Activated CD8-positive, alpha-beta T cell treated with anti-CD3 and anti-CD28 coated beads for 36 hours (primary cell): ENCODE results near the gene ASF1A. TPM values are rescaled to one million over a fixed set of nuclear protein-coding genes. Genes with fewer than 3 reads are reported as not detected.

Experiments
- ATAC-seq: fragments of 200-7000 bp; cut with Tn5 transposase; one replicate; pipeline ENCODE4 v1.10.0; 2021; ENCODE audit warnings: mild to moderate bottlenecking, moderate library complexity
- CTCF ChIA-PET: fragments of 350-600 bp; sonication (Branson Sonifier 250); formaldehyde crosslinking; loops from one replicate; lab custom pipeline; 2021; ENCODE audit warnings: antibody characterized with exemption; lab: Charles Lee
- POLR2A ChIA-PET: fragments of 350-600 bp; sonication (Branson Sonifier 250); formaldehyde crosslinking; loops from one replicate; lab custom pipeline; 2021; ENCODE audit warnings: antibody characterized with exemption; lab: Charles Lee
- DNase-seq: peaks from one replicate; pipeline ENCODE4 v3.0.0-alpha.2; 2020
- H3K27ac Mint-ChIP-seq: one replicate; pipeline ENCODE4 v1.8.0; 2021; ENCODE audit warnings: mild to moderate bottlenecking, mixed read lengths
- H3K27me3 Mint-ChIP-seq: one replicate; pipeline ENCODE4 v1.8.0; 2021; ENCODE audit warnings: mixed read lengths
- H3K36me3 Mint-ChIP-seq: one replicate; pipeline ENCODE4 v1.8.0; 2021; ENCODE audit warnings: low read depth, mixed read lengths
- H3K4me1 Mint-ChIP-seq: one replicate; pipeline ENCODE4 v1.8.0; 2021; ENCODE audit warnings: low read depth, mixed read lengths
- H3K4me3 Mint-ChIP-seq: one replicate; pipeline ENCODE4 v1.8.0; 2021; ENCODE audit warnings: mild to moderate bottlenecking, moderate library complexity, mixed read lengths
- H3K9me3 Mint-ChIP-seq: one replicate; pipeline ENCODE4 v1.8.0; 2021; ENCODE audit warnings: mixed read lengths
- CTCF ChIP-seq: fragments of 200-600 bp; IDR thresholded peaks from one replicate; pipeline ENCODE4 v1.8.0; 2022; ENCODE audit warnings: antibody characterized with exemption, mild to moderate bottlenecking
- intact Hi-C: fragments of 100-400 bp; cut with micrococcal nuclease; formaldehyde crosslinking; loops from one replicate; pipeline ENCODE4 v1.10.0; 2022
- total RNA-seq, 2 experiments: library from RNA; stranded (reverse); gene quantifications; one replicate each; pipeline ENCODE4 v1.2.3, GENCODE V29; 2021

ASF1A gene
- total RNA-seq, 2 experiments from 2014 or later: 36.4 to 39.0 TPM

- no peak overlapping the region for H3K4me3 Mint-ChIP-seq
- H3K27ac Mint-ChIP-seq: peak overlapping the region; percentile 4
- TF ChIP-seq CTCF: no peak
- ATAC-seq: no peak
- ChIA-PET POLR2A (no interaction called here), CTCF (interaction anchor here (1.0 kb wide), 1 partner anchor 21 kb away, joined by 3 read pairs; no protein-coding TSS in a partner anchor)
- H3K4me1 Mint-ChIP-seq: no peaks in the 10 kb centered on the region
- no peaks in the 10 kb centered on the region for H3K9me3 Mint-ChIP-seq
- peaks cover 47% of the 10 kb centered on the region for H3K36me3 Mint-ChIP-seq
- DNase-seq: no peak
- intact Hi-C loops: no loop called here
- H3K27me3 Mint-ChIP-seq: no peaks in the 10 kb centered on the region
Observed at GRCh38 chr6:118918329-118918725, 24.4 kb downstream of the ASF1A start.

DNA sequence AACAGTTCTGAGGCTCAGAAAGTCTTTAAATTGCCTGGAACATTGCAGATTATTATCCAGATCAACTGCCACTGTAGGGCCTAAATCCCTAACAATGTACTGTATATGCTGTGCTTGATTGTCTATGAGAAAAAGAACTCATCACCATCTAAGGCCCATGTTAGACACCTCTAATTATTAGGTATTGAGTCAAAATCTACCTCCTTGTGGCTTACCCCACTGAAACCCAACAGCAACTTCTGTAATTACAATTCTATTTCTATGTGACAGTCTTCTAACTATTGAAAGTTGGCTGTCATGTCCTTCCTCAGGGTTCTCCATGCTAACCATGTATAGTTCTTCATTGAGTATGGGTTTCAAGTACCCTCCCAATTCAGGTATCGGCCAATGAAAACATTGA lies 27.1 kb downstream of the ASF1A start:
- no peaks in the 10 kb centered on the region for H3K9me3 Mint-ChIP-seq
- no peak overlapping the region for H3K4me3 Mint-ChIP-seq
- H3K4me1 Mint-ChIP-seq: peaks cover 4% of the 10 kb centered on the region
- no peak overlapping the region for H3K27ac Mint-ChIP-seq
- ATAC-seq (no peak), DNase-seq (no peak)
- H3K27me3 Mint-ChIP-seq: no peaks in the 10 kb centered on the region
- intact Hi-C loops: no loop called here
- TF ChIP-seq CTCF: no peak
- H3K36me3 Mint-ChIP-seq: peaks cover 45% of the 10 kb centered on the region
- CTCF ChIA-PET: interaction anchor here (0.8 kb wide), 1 partner anchor 8 kb away, joined by 3 read pairs; no protein-coding TSS in a partner anchor
- POLR2A ChIA-PET: interaction anchor here (0.9 kb wide), 1 partner anchor 17 kb away, joined by 3 read pairs; no protein-coding TSS in a partner anchor

- no peak for DNase-seq
- H3K36me3 Mint-ChIP-seq: peaks cover 49% of the 10 kb centered on the region
- no peak for ATAC-seq
- ChIA-PET POLR2A (interaction anchor here (1.3 to 1.9 kb wide), 2 partner anchors 11 to 76 kb away, joined by 3 to 5 read pairs; no protein-coding TSS in a partner anchor), CTCF (interaction anchor here (1.1 kb wide), 1 partner anchor 11 kb away, joined by 4 read pairs; no protein-coding TSS in a partner anchor)
- TF ChIP-seq CTCF: no peak
- H3K9me3 Mint-ChIP-seq: no peaks in the 10 kb centered on the region
- H3K4me1 Mint-ChIP-seq: peaks cover 8% of the 10 kb centered on the region
- H3K27me3 Mint-ChIP-seq: no peaks in the 10 kb centered on the region
- intact Hi-C loops: no loop called here
- no peak overlapping the region for H3K27ac Mint-ChIP-seq
- no peak overlapping the region for H3K4me3 Mint-ChIP-seq
Observed at GRCh38 chr6:118923035-118923434, 29.1 kb downstream of the ASF1A start.

GRCh38 chr6:118930680-118931079 lies 36.7 kb downstream of the ASF1A start:
- ChIA-PET POLR2A (no interaction called here), CTCF (no interaction called here)
- Mint-ChIP-seq H3K9me3 (no peaks in the 10 kb centered on the region), H3K27ac (no peak overlapping the region), H3K4me3 (no peak overlapping the region), H3K36me3 (peaks cover 35% of the 10 kb centered on the region), H3K27me3 (no peaks in the 10 kb centered on the region), H3K4me1 (peaks cover 26% of the 10 kb centered on the region)
- no peak for TF ChIP-seq CTCF
- no peak for ATAC-seq
- no peak for DNase-seq
- intact Hi-C loops: no loop called here

- ChIA-PET POLR2A (no interaction called here), CTCF (no interaction called here)
- no peak for ATAC-seq
- Mint-ChIP-seq H3K4me1 (peaks cover 29% of the 10 kb centered on the region), H3K27me3 (no peaks in the 10 kb centered on the region), H3K36me3 (peaks cover 36% of the 10 kb centered on the region), H3K9me3 (peaks cover 1% of the 10 kb centered on the region), H3K27ac (no peak overlapping the region), H3K4me3 (no peak overlapping the region)
- TF ChIP-seq CTCF: no peak
- no peak for DNase-seq
- intact Hi-C loops: no loop called here
Observed at GRCh38 chr6:118931436-118931835, 37.5 kb downstream of the ASF1A start.
